ENCODE data around the gene NEDD9.

The NEDD9 gene

GRCh38 chr6:11162262-11162661 is 70.2 kb downstream of the NEDD9 start:
- Histone ChIP-seq H3K79me2 (ENCODE audit: control insufficient read depth, low read length) (no peaks in the 10 kb centered on the region), H3K4me3 (ENCODE audit: low read length) (no peak overlapping the region), H3K36me3 (ENCODE audit: control insufficient read depth, low read length) (no peaks in the 10 kb centered on the region), H3K9me2 (replicated peaks; ENCODE audit: control insufficient read depth, low read length) (no peaks in the 10 kb centered on the region), H4K20me1 (ENCODE audit: control insufficient read depth, insufficient read depth, low read depth, low read length) (no peaks in the 10 kb centered on the region), H3K27me3 (ENCODE audit: control insufficient read depth, low read length) (no peaks in the 10 kb centered on the region), H3K9me3 (ENCODE audit: control insufficient read depth, insufficient read depth, low read length) (no peaks in the 10 kb centered on the region), H3K4me1 (ENCODE audit: control insufficient read depth, low read length) (no peaks in the 10 kb centered on the region), H3K4me2 (ENCODE audit: low read length) (no peak overlapping the region), H3K27ac (ENCODE audit: low read depth, low read length) (no peak overlapping the region), H3F3A (ENCODE audit: control insufficient read depth, insufficient read depth) (no peaks in the 10 kb centered on the region)
- TF ChIP-seq, protein P1, sequence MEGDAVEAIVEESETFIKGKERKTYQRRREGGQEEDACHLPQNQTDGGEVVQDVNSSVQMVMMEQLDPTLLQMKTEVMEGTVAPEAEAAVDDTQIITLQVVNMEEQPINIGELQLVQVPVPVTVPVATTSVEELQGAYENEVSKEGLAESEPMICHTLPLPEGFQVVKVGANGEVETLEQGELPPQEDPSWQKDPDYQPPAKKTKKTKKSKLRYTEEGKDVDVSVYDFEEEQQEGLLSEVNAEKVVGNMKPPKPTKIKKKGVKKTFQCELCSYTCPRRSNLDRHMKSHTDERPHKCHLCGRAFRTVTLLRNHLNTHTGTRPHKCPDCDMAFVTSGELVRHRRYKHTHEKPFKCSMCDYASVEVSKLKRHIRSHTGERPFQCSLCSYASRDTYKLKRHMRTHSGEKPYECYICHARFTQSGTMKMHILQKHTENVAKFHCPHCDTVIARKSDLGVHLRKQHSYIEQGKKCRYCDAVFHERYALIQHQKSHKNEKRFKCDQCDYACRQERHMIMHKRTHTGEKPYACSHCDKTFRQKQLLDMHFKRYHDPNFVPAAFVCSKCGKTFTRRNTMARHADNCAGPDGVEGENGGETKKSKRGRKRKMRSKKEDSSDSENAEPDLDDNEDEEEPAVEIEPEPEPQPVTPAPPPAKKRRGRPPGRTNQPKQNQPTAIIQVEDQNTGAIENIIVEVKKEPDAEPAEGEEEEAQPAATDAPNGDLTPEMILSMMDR (IDR thresholded peaks at IDR 0.05; ENCODE audit: low read depth, low read length, poor library complexity, severe bottlenecking): no peak
- no peak for TF ChIP-seq EZH2phosphoT487 (IDR thresholded peaks at IDR 0.05; ENCODE audit: borderline replicate concordance, low read length)

DNA sequence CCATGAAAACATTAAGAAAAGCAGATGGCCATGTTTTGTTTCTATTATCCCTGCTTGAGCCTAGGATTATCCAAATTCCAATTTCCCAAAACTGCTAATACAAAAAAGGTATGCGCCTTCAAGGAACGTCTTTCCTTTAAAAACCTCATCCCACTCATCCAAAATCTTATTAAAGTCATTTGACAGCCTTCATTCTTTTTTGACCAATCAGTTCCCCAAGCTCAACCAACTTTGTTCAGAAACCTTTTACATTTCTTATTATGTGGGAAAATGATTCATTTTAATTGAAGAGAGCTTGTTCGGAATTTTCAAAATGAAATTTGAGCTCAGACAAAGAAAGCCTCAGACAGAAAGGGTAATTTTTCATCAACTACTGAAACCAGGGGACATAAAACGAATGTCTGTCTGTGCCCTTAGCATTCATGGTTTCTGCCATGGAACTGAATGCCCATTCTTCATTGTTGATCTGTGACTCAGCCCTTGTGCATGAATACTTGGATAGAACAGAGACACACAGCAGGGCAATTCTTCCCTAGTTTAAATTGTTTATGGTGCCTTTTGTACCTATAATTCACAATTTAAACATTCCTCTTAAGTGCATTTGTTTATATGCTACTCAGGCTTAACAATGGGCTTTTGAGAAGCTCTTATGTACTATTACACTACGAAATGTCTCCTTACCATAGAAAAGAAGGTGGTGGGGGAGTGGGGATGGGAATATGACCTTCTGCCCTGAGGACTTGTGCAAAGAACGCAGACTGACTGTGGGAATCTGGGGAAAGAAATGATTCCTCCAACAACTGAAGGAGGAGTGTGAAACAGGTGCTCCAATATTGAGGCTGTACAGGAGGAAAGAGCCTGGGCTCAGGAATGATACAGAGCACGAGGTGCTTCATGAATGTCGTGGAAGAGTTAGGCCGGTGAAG is 71.2 kb downstream of the NEDD9 start:
- Histone ChIP-seq H3K27ac (ENCODE audit: low read depth, low read length) (no peak overlapping the region), H3K4me2 (ENCODE audit: low read length) (no peak overlapping the region)

GRCh38 chr6:11160199-11160598 is 72.3 kb downstream of the NEDD9 start:
- Histone ChIP-seq H3K9me2 (replicated peaks; ENCODE audit: control insufficient read depth, low read length) (no peaks in the 10 kb centered on the region), H3K36me3 (ENCODE audit: control insufficient read depth, low read length) (no peaks in the 10 kb centered on the region), H3K27ac (ENCODE audit: low read depth, low read length) (no peak overlapping the region), H3F3A (ENCODE audit: control insufficient read depth, insufficient read depth) (no peaks in the 10 kb centered on the region), H3K4me2 (ENCODE audit: low read length) (no peak overlapping the region), H3K27me3 (ENCODE audit: control insufficient read depth, low read length) (no peaks in the 10 kb centered on the region), H3K79me2 (ENCODE audit: control insufficient read depth, low read length) (no peaks in the 10 kb centered on the region), H3K4me3 (ENCODE audit: low read length) (no peak overlapping the region), H3K9me3 (ENCODE audit: control insufficient read depth, insufficient read depth, low read length) (no peaks in the 10 kb centered on the region), H3K4me1 (ENCODE audit: control insufficient read depth, low read length) (no peaks in the 10 kb centered on the region), H4K20me1 (ENCODE audit: control insufficient read depth, insufficient read depth, low read depth, low read length) (no peaks in the 10 kb centered on the region)
- no peak for TF ChIP-seq EZH2phosphoT487 (IDR thresholded peaks at IDR 0.05; ENCODE audit: borderline replicate concordance, low read length)
- TF ChIP-seq, protein P1 (IDR thresholded peaks at IDR 0.05; ENCODE audit: low read depth, low read length, poor library complexity, severe bottlenecking): no peak

More for the DNA sequence above, 71.2 kb downstream of the NEDD9 start:
- Histone ChIP-seq H3F3A (ENCODE audit: control insufficient read depth, insufficient read depth) (no peaks in the 10 kb centered on the region), H3K9me3 (ENCODE audit: control insufficient read depth, insufficient read depth, low read length) (no peaks in the 10 kb centered on the region), H3K9me2 (replicated peaks; ENCODE audit: control insufficient read depth, low read length) (no peaks in the 10 kb centered on the region), H3K4me1 (ENCODE audit: control insufficient read depth, low read length) (no peaks in the 10 kb centered on the region), H3K79me2 (ENCODE audit: control insufficient read depth, low read length) (no peaks in the 10 kb centered on the region), H3K36me3 (ENCODE audit: control insufficient read depth, low read length) (no peaks in the 10 kb centered on the region), H3K27me3 (ENCODE audit: control insufficient read depth, low read length) (no peaks in the 10 kb centered on the region), H3K4me3 (ENCODE audit: low read length) (no peak overlapping the region), H4K20me1 (ENCODE audit: control insufficient read depth, insufficient read depth, low read depth, low read length) (no peaks in the 10 kb centered on the region)
- TF ChIP-seq, protein P1 (IDR thresholded peaks at IDR 0.05; ENCODE audit: low read depth, low read length, poor library complexity, severe bottlenecking): no peak
- no peak for TF ChIP-seq EZH2phosphoT487 (IDR thresholded peaks at IDR 0.05; ENCODE audit: borderline replicate concordance, low read length)
